ENCODE measurements around the gene JAGN1. TPM values are rescaled to one million over a fixed set of nuclear protein-coding genes. Genes with fewer than 3 reads are reported as not detected.
A peak's percentile ranks its signal among the peaks of the same experiment; 100 is the strongest.

JAGN1 gene
- total and polyA plus RNA-seq, 9 of the 15 experiments (the other 6 are each of a cell fraction or from before 2014, with no cell fraction given): 31.6 to 77.8 (median 40.3) TPM

DNA sequence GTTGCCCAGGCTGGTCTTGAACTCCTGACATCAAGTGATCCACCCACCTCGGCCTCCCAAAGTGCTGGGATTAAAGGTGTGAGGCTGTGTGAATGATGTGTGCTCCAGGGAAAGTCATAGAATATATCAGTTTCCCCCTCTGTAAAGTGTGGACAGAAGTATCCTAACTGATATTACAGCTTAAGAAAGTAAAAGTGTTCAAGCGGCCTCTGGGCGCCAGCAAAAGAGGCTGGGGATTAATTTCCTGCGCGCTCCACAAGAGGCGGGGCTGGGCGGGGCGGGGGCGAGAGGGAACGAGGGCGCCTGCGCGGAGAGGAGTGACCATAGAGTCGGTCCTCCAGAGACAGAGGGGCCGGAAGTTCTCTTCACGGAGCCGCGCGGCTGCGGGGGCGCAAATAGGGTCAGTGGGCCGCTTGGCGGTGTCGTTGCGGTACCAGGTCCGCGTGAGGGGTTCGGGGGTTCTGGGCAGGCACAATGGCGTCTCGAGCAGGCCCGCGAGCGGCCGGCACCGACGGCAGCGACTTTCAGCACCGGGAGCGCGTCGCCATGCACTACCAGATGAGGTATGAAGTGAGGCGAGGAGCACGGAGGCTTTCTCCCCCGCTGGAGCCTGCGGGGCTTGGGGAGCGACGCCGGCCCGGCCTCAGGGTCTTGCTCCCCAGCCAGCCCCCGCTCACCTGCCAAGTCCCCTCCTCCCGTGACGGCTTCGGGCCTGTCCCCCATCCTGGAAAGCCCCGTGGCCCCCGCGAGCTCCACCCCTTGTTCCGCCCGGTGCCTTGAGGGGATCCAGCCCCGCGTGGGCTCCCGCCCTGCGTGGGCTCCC lies at the start of gene JAGN1 (continued):
- peak; percentile 59; the same call in 1 of the 2 replicates for TF ChIP-seq ESRRA (IDR thresholded peaks at IDR 0.05; ENCODE audit: borderline replicate concordance, low read depth)
- peak; percentile 27 for TF ChIP-seq SMAD1 (IDR thresholded peaks at IDR 0.05; ENCODE audit: low read depth, low read length, partially characterized antibody)
- 0 out of 2 replicates have a peak, but pooled peaks have one; percentile 7 for TF ChIP-seq STAG1 (CRISPR knock-in tag; IDR thresholded peaks at IDR 0.05; ENCODE audit: borderline replicate concordance)
- TF ChIP-seq ZNF217 (CRISPR knock-in tag; IDR thresholded peaks at IDR 0.05): no peak
- TF ChIP-seq POLR2H (tag; IDR thresholded peaks at IDR 0.05; ENCODE audit: low read depth): peak; percentile 83
- TF ChIP-seq ZBTB1 (CRISPR knock-in tag; IDR thresholded peaks at IDR 0.05; ENCODE audit: borderline replicate concordance, low read depth): peak; percentile 87
- peak; percentile 35; the same call in 1 of the 2 replicates for TF ChIP-seq ARID1B (IDR thresholded peaks at IDR 0.05)
- TF ChIP-seq PURB (CRISPR knock-in tag; IDR thresholded peaks at IDR 0.05; ENCODE audit: low read depth): no peak
- peak; percentile 77; the same call in 1 of the 2 replicates for TF ChIP-seq PHB (CRISPR knock-in tag; IDR thresholded peaks at IDR 0.05)
- TF ChIP-seq, protein P1, sequence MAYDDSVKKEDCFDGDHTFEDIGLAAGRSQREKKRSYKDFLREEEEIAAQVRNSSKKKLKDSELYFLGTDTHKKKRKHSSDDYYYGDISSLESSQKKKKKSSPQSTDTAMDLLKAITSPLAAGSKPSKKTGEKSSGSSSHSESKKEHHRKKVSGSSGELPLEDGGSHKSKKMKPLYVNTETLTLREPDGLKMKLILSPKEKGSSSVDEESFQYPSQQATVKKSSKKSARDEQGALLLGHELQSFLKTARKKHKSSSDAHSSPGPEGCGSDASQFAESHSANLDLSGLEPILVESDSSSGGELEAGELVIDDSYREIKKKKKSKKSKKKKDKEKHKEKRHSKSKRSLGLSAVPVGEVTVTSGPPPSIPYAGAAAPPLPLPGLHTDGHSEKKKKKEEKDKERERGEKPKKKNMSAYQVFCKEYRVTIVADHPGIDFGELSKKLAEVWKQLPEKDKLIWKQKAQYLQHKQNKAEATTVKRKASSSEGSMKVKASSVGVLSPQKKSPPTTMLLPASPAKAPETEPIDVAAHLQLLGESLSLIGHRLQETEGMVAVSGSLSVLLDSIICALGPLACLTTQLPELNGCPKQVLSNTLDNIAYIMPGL (CRISPR knock-in tag; IDR thresholded peaks at IDR 0.05): peak; percentile 87; the same call in 1 of the 2 replicates
- TF ChIP-seq SP1 (CRISPR knock-in tag; IDR thresholded peaks at IDR 0.05): peak; percentile 15
- peak; percentile 97 for TF ChIP-seq GABPB1 (CRISPR knock-in tag; IDR thresholded peaks at IDR 0.05)
- peak; percentile 23; the same call in 1 of the 2 replicates for TF ChIP-seq NBN (IDR thresholded peaks at IDR 0.05; ENCODE audit: low read depth)
- TF ChIP-seq RBFOX2 (IDR thresholded peaks at IDR 0.05; ENCODE audit: low read depth, low read length): peak; percentile 96
- TF ChIP-seq BHLHE40 (IDR thresholded peaks at IDR 0.05; ENCODE audit: low read length): no peak
- TF ChIP-seq HLTF (IDR thresholded peaks at IDR 0.05): peak; percentile 91
- TF ChIP-seq GTF2A2 (tag; IDR thresholded peaks at IDR 0.05): peak; percentile 63
- TF ChIP-seq, protein P2, sequence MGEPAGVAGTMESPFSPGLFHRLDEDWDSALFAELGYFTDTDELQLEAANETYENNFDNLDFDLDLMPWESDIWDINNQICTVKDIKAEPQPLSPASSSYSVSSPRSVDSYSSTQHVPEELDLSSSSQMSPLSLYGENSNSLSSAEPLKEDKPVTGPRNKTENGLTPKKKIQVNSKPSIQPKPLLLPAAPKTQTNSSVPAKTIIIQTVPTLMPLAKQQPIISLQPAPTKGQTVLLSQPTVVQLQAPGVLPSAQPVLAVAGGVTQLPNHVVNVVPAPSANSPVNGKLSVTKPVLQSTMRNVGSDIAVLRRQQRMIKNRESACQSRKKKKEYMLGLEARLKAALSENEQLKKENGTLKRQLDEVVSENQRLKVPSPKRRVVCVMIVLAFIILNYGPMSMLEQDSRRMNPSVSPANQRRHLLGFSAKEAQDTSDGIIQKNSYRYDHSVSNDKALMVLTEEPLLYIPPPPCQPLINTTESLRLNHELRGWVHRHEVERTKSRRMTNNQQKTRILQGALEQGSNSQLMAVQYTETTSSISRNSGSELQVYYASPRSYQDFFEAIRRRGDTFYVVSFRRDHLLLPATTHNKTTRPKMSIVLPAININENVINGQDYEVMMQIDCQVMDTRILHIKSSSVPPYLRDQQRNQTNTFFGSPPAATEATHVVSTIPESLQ (CRISPR knock-in tag; IDR thresholded peaks at IDR 0.05): no peak; the same call in 1 of the 2 replicates
- peak; percentile 87 for TF ChIP-seq SAP30 (IDR thresholded peaks at IDR 0.05; ENCODE audit: borderline replicate concordance, insufficient read depth, low read depth, low read length, poor library complexity, severe bottlenecking)
- no peak for TF ChIP-seq HDAC6 (IDR thresholded peaks at IDR 0.05; ENCODE audit: low read depth, low read length)
- TF ChIP-seq POLR2G (IDR thresholded peaks at IDR 0.05; ENCODE audit: low read depth, low read length): peak; percentile 97
- TF ChIP-seq, protein P3, sequence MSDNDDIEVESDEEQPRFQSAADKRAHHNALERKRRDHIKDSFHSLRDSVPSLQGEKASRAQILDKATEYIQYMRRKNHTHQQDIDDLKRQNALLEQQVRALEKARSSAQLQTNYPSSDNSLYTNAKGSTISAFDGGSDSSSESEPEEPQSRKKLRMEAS (CRISPR knock-in tag; IDR thresholded peaks at IDR 0.05): peak; percentile 73
- peak; percentile 32 for TF ChIP-seq NUFIP1 (IDR thresholded peaks at IDR 0.05; ENCODE audit: partially characterized antibody)
- peak; percentile 94 for TF ChIP-seq TAF9B (IDR thresholded peaks at IDR 0.05; ENCODE audit: partially characterized antibody)
- TF ChIP-seq RB1 (IDR thresholded peaks at IDR 0.05; ENCODE audit: low read depth): peak; percentile 88; the same call in 1 of the 2 replicates

Measured in K562 (cell line).